AG04449 (cell line): ENCODE data around the gene C18orf63.

ENCODE experiments used
- CTCF ChIA-PET: fragments of 350-600 bp; formaldehyde crosslinking; extraction: SDS; loops from one replicate; lab custom pipeline; 2021; ENCODE audit warnings: antibody characterized with exemption; lab: Yijun Ruan, JAX
- POLR2A ChIA-PET: fragments of 400-600, 350-600 bp; formaldehyde crosslinking; extraction: SDS; loops from one replicate; lab custom pipeline; 2020; ENCODE audit warnings: antibody characterized with exemption, inconsistent platforms; lab: Yijun Ruan, JAX
- DNase-seq: peaks from one replicate; pipeline ENCODE4 v3.0.0-alpha.2; 2010; ENCODE audit warnings: low read depth, low spot score
- H3K4me3 ChIP-seq: 2 replicates; pipeline ENCODE4 v1.5.1; 2011; ENCODE audit warnings: low read depth, mild to moderate bottlenecking, control low read depth, low read length
- TF ChIP-seq, protein P1 (sequence below): IDR thresholded peaks from one replicate; pipeline ENCODE4 v1.5.1; 2011; ENCODE audit warnings: mild to moderate bottlenecking, moderate library complexity, low read length, control low read depth, inconsistent platforms; ENCODE audit not compliant: insufficient read depth; ENCODE audit errors: missing control alignments

Gene C18orf63

DNA sequence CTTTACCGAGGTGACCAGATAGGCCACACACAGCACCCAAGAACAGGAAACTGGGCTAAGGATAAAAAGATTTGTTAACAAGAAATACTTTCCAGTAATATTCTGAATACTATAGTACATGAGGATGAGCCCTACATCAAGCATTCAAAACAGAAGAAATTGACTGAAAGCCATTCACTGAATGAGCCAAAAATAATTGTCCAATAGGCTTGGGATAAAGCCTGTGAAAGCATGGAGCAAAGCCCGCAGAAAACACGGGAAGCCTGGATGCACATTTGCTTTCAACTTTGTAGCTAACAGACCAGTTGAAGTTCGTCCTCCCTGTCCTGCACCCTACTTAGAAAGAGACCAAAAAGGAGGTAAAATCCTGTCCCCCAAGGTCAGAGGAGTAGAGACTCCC lies 85.2 kb downstream of the C18orf63 start:
- TF ChIP-seq, protein P1, sequence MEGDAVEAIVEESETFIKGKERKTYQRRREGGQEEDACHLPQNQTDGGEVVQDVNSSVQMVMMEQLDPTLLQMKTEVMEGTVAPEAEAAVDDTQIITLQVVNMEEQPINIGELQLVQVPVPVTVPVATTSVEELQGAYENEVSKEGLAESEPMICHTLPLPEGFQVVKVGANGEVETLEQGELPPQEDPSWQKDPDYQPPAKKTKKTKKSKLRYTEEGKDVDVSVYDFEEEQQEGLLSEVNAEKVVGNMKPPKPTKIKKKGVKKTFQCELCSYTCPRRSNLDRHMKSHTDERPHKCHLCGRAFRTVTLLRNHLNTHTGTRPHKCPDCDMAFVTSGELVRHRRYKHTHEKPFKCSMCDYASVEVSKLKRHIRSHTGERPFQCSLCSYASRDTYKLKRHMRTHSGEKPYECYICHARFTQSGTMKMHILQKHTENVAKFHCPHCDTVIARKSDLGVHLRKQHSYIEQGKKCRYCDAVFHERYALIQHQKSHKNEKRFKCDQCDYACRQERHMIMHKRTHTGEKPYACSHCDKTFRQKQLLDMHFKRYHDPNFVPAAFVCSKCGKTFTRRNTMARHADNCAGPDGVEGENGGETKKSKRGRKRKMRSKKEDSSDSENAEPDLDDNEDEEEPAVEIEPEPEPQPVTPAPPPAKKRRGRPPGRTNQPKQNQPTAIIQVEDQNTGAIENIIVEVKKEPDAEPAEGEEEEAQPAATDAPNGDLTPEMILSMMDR, result no peak
- DNase-seq, result no peak
- no peak overlapping the region for H3K4me3 ChIP-seq
- POLR2A ChIA-PET, result no interaction called here
- CTCF ChIA-PET, result no interaction called here

DNA sequence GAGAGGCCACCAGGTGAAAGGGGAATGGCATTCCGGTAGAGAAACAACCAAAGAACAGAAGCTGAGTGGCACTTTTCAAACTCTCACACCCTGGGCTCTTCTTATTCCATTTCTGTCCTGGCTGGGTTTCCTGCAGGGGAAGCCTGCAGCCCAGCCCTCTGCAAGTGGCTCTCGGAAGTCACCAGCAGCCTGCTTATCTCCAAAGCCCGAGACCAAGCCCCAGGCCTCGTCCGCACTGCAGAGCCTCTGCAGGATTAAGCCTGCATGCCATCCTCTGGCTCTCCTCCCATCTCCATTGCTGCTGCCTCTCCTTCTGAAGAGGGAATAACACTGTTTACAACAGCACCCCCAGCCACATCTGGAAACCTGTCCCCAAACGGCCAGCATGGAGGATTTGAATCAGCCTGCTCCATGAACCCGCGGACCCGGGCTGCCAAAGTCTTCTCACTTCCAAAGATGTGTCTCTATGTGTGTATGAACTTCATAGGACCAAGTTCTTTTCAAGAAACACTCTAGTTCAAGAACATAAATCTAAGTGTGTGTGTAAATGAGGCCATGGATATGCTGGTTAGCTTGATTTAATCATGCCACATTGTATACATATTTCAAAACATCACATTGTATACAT lies 87.3 kb downstream of the C18orf63 start:
- CTCF ChIA-PET, result no interaction called here
- TF ChIP-seq, protein P1, result no peak
- no peak for DNase-seq
- no peak overlapping the region for H3K4me3 ChIP-seq
- POLR2A ChIA-PET, result no interaction called here

DNA sequence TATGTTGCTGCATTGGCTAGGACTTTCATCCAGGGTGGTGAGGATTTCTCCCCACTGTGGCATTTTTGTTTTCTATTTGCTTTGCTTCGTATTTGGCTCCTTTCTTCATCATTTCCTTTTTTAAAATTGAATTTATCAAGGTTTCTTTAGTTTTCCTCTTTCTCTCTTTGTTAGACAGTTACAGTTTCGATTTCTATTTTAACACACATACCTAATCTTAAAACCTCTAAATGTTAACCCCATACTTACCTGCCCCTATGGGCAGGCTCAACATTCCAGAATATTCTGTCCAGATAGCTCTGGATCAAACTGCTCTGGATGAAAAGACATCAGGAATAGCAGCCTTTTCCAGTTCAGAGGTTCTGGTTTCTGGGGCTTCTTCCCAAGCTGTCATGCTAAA lies 92.2 kb downstream of the C18orf63 start:
- ChIA-PET CTCF (no interaction called here), POLR2A (no interaction called here)
- H3K4me3 ChIP-seq, result no peak overlapping the region
- DNase-seq, result no peak
- TF ChIP-seq, protein P1, result no peak
